Epithelial cell of esophagus (primary cell): ENCODE results near the gene APMAP.

ENCODE experiments used
- DNase-seq: peaks from one replicate; pipeline ENCODE4 v3.0.0; 2010; ENCODE audit warnings: low read depth
- H3K4me3 ChIP-seq: 2 replicates; pipeline ENCODE4 v1.5.1; 2011; ENCODE audit warnings: mild to moderate bottlenecking, low read length, control low read depth
- CTCF ChIP-seq: IDR thresholded peaks from 2 replicates; pipeline ENCODE4 v1.5.1; 2011; ENCODE audit warnings: low read depth, mild to moderate bottlenecking, low read length, control low read depth, inconsistent platforms; ENCODE audit not compliant: insufficient read depth; ENCODE audit errors: missing control alignments

Gene APMAP

GRCh38 chr20:25018841-25019240 lies 26.3 kb upstream of the APMAP start:
- DNase-seq: no peak

GRCh38 chr20:25018425-25018824 lies 25.9 kb upstream of the APMAP start:
- no peak overlapping the region for H3K4me3 ChIP-seq
- DNase-seq: no peak
- TF ChIP-seq CTCF: no peak

More at GRCh38 chr20:25018841-25019240, 26.3 kb upstream of the APMAP start:
- TF ChIP-seq CTCF: no peak
- no peak overlapping the region for H3K4me3 ChIP-seq

DNA sequence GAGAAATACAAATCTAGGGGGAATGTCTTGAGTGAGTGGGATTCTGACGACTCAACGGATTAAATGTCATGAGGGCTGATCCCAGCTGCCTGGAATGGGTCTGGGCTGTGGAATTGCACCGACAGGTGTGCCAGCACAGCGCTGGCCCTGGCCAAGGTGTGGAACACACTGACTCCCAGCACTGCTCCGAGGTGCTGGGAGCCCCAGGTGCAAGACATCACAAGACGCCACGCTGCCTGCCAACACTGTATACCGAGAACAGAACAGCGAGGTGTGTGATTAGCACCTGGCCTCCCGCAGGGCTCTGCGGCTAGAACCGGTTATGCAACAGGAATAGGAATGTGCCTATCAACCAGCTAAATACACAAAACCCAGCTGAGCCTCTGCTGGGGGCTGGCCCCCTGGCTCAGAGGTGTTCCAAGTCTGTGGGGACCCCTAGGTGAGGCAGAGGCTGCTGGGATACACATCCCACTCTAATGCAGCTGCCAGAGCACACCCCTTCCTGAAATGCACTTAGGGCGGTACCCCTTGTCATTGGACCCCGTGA lies 24.8 kb upstream of the APMAP start:
- peak; percentile 96 for DNase-seq
- no peak overlapping the region for H3K4me3 ChIP-seq
- TF ChIP-seq CTCF: peak; percentile 34

- no peak overlapping the region for H3K4me3 ChIP-seq
- no peak for TF ChIP-seq CTCF
- DNase-seq: no peak
These were observed 23.9 kb upstream of the APMAP start for GRCh38 chr20:25016471-25016870.

DNA sequence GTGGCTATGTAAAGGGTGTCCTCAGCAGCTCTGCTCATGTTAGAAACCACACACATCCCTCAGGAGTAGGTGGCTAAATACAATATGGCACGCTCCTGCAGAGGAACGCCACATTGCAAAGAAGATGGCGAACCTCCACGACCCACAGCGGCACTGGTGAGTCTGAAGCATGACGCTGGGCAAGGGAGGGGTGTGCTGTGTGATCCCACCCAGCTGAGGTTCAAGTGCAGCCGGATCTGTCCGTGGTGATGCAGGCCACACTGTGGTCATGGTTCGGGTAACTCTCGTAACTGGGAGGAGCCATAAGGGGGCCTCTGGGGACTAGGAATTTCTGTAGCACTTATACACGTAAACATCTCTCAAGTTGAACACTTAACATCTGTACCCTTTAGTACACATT lies 23.4 kb upstream of the APMAP start:
- no peak overlapping the region for H3K4me3 ChIP-seq
- no peak for TF ChIP-seq CTCF
- DNase-seq: no peak

DNA sequence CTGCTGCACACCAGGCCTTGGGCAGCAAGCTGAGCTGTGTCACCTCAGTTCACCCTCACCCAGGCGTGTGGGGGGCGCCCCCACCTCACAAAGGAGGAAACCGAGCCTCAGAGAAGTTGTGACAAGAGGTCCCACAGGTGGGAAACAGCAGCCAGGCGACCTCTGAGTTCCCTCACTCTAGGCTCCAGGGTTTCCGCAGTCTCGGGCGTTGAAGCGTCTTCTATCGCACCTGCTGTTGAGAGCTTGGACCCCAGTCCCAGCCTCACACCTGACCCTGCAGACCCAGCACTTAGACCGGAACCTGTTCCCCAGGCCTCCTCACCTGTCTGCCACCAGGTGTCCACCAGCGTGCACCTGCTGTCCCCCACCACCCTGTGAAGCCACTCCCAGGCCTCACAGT lies 22.3 kb upstream of the APMAP start:
- TF ChIP-seq CTCF: no peak
- no peak for DNase-seq

More for the DNA sequence above, 22.3 kb upstream of the APMAP start:
- no peak overlapping the region for H3K4me3 ChIP-seq
